ENCODE measurements around the gene MDM1.

The MDM1 gene

DNA sequence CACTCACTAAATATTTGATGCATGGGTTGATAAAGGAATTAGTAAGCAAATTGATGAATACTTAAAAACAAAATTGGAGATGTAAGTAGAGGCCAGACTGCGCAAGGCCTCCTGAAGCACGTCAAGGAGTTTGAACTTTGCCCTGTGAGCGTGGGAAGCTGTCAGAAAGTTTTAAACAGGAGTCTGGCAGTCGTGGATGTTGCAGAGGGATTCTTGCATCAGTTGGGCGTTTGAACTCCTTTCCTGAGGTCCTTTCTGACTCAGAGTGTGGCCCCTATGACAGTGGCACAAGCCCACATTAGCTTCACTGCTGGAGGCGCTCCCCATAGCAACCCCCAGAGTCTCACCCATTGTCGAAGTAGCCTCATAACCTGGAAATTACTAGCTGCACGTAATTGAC, 60.8 kb downstream of the MDM1 start:
- POLR2A ChIA-PET = no interaction called here
- no peaks in the 10 kb centered on the region for H3K36me3 ChIP-seq (ENCODE audit: control insufficient read depth in 2 of 2, insufficient read depth in 1 of 2, low read length in 2 of 2)
- H3K27ac ChIP-seq (ENCODE audit: extremely low read depth, low read depth, low read length) = no peak overlapping the region
- CTCF ChIA-PET = no interaction called here
- H3K4me1 ChIP-seq (ENCODE audit: control insufficient read depth, insufficient read depth, low read length) = no peaks in the 10 kb centered on the region
- H3K9me3 ChIP-seq (ENCODE audit: control insufficient read depth, insufficient read depth, low read depth, low read length) = no peaks in the 10 kb centered on the region
- no peak for TF ChIP-seq ZNF555 (tag by site-specific recombination; conservative IDR thresholded peaks at IDR 0.05)
- TF ChIP-seq SETDB1 (IDR thresholded peaks at IDR 0.05; ENCODE audit: insufficient read length, low read length) = no peak
- TF ChIP-seq ZNF596 (tag by site-specific recombination; IDR thresholded peaks at IDR 0.05) = no peak
- TF ChIP-seq ZNF626 (tag by site-specific recombination; IDR thresholded peaks at IDR 0.05) = no peak
- TF ChIP-seq ZNF335 (tag by site-specific recombination; conservative IDR thresholded peaks at IDR 0.05) = no peak
- no peak for TF ChIP-seq ZFP37 (tag by site-specific recombination; IDR thresholded peaks at IDR 0.05)
- H3K4me3 ChIP-seq (ENCODE audit: low read depth, low read length) = no peak overlapping the region

- TF ChIP-seq ZNF211 (tag by site-specific recombination; IDR thresholded peaks at IDR 0.05; ENCODE audit: low read depth) (no peak), ZBTB8A (tag by site-specific recombination; IDR thresholded peaks at IDR 0.05) (no peak), ZNF114 (tag by site-specific recombination; IDR thresholded peaks at IDR 0.05) (no peak), ZNF530 (tag by site-specific recombination; IDR thresholded peaks at IDR 0.05; ENCODE audit: low read depth) (no peak), PRDM4 (tag by site-specific recombination; IDR thresholded peaks at IDR 0.05) (no peak), ZNF266 (tag by site-specific recombination; IDR thresholded peaks at IDR 0.05; ENCODE audit: low read depth) (no peak), ZNF174 (tag by site-specific recombination; IDR thresholded peaks at IDR 0.05) (no peak)
- TF ChIP-seq, protein P1, sequence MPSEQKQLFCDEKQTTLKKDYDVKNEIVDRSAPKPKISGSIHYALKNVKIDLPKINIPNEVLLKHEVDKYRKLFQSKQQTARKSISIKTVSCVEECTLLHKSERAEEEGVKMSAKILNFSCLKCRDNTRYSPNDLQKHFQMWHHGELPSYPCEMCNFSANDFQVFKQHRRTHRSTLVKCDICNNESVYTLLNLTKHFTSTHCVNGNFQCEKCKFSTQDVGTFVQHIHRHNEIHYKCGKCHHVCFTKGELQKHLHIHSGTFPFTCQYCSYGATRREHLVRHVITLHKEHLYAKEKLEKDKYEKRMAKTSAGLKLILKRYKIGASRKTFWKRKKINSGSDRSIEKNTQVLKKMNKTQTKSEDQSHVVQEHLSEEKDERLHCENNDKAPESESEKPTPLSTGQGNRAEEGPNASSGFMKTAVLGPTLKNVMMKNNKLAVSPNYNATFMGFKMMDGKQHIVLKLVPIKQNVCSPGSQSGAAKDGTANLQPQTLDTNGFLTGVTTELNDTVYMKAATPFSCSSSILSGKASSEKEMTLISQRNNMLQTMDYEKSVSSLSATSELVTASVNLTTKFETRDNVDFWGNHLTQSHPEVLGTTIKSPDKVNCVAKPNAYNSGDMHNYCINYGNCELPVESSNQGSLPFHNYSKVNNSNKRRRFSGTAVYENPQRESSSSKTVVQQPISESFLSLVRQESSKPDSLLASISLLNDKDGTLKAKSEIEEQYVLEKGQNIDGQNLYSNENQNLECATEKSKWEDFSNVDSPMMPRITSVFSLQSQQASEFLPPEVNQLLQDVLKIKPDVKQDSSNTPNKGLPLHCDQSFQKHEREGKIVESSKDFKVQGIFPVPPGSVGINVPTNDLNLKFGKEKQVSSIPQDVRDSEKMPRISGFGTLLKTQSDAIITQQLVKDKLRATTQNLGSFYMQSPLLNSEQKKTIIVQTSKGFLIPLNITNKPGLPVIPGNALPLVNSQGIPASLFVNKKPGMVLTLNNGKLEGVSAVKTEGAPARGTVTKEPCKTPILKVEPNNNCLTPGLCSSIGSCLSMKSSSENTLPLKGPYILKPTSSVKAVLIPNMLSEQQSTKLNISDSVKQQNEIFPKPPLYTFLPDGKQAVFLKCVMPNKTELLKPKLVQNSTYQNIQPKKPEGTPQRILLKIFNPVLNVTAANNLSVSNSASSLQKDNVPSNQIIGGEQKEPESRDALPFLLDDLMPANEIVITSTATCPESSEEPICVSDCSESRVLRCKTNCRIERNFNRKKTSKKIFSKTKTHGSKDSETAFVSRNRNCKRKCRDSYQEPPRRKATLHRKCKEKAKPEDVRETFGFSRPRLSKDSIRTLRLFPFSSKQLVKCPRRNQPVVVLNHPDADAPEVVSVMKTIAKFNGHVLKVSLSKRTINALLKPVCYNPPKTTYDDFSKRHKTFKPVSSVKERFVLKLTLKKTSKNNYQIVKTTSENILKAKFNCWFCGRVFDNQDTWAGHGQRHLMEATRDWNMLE (tag by site-specific recombination; conservative IDR thresholded peaks at IDR 0.05; ENCODE audit: low read depth) = no peak
- Histone ChIP-seq H3K4me3 (ENCODE audit: low read depth, low read length) (no peak overlapping the region), H3K36me3 (ENCODE audit: control insufficient read depth in 2 of 2, insufficient read depth in 1 of 2, low read length in 2 of 2) (no peaks in the 10 kb centered on the region; a peak in 1 of 3 replicates), H3K9me3 (ENCODE audit: control insufficient read depth, insufficient read depth, low read depth, low read length) (no peaks in the 10 kb centered on the region), H3K27ac (ENCODE audit: extremely low read depth, low read depth, low read length) (no peak overlapping the region), H3K4me1 (ENCODE audit: control insufficient read depth, insufficient read depth, low read length) (no peaks in the 10 kb centered on the region)
- CTCF ChIA-PET = no interaction called here
- POLR2A ChIA-PET = no interaction called here
These were observed 61.8 kb downstream of the MDM1 start for GRCh38 chr12:68270358-68270757.

GRCh38 chr12:68269779-68270178, 62.4 kb downstream of the MDM1 start:
- ChIA-PET POLR2A (no interaction called here), CTCF (no interaction called here)
- Histone ChIP-seq H3K4me3 (ENCODE audit: low read depth, low read length) (no peak overlapping the region), H3K36me3 (ENCODE audit: control insufficient read depth in 2 of 2, insufficient read depth in 1 of 2, low read length in 2 of 2) (no peaks in the 10 kb centered on the region; a peak in 1 of 3 replicates), H3K9me3 (ENCODE audit: control insufficient read depth, insufficient read depth, low read depth, low read length) (no peaks in the 10 kb centered on the region), H3K4me1 (ENCODE audit: control insufficient read depth, insufficient read depth, low read length) (no peaks in the 10 kb centered on the region), H3K27ac (ENCODE audit: extremely low read depth, low read depth, low read length) (no peak overlapping the region)
- TF ChIP-seq ZNF114 (tag by site-specific recombination; IDR thresholded peaks at IDR 0.05) = no peak
- TF ChIP-seq REST (tag by site-specific recombination; IDR thresholded peaks at IDR 0.05) = no peak
- no peak for TF ChIP-seq ZNF16 (tag by site-specific recombination; IDR thresholded peaks at IDR 0.05; ENCODE audit: low read depth)
- no peak for TF ChIP-seq ZNF747 (tag by site-specific recombination; IDR thresholded peaks at IDR 0.05)
- TF ChIP-seq ZSCAN16 (tag by site-specific recombination; IDR thresholded peaks at IDR 0.05) = no peak
- TF ChIP-seq ZBTB17 (tag by site-specific recombination; IDR thresholded peaks at IDR 0.05) = no peak
- TF ChIP-seq ZNF433 (tag by site-specific recombination; IDR thresholded peaks at IDR 0.05; ENCODE audit: low read depth) = no peak
- TF ChIP-seq ZNF391 (tag by site-specific recombination; IDR thresholded peaks at IDR 0.05; ENCODE audit: borderline replicate concordance, low read depth) = no peak
- TF ChIP-seq ZNF24 (tag by site-specific recombination; IDR thresholded peaks at IDR 0.05) = no peak
- no peak for TF ChIP-seq ZNF473 (tag by site-specific recombination; IDR thresholded peaks at IDR 0.05)

Data from HEK293 (cell line).